Fibroblast of lung (primary cell): ENCODE results near the gene NAA60. TPM values are rescaled to one million over a fixed set of nuclear protein-coding genes. Genes with fewer than 3 reads are reported as not detected.

ENCODE experiments used
- DNase-seq, 2 donors: peaks; one replicate each; pipeline versions ENCODE4 v3.0.0 to v3.0.0-alpha.2; 2010; ENCODE audit warnings: low read depth in 2 of 2
- H2AFZ ChIP-seq: 2 replicates; pipeline ENCODE4 v1.5.1; 2012; ENCODE audit warnings: low read length, control low read depth, inconsistent platforms
- H3K27ac ChIP-seq: 2 replicates; pipeline ENCODE4 v1.5.1; 2011; ENCODE audit warnings: low read length, control low read depth; ENCODE audit not compliant: insufficient read depth
- H3K27me3 ChIP-seq: 2 replicates; pipeline ENCODE4 v1.5.1; 2011; ENCODE audit warnings: mild to moderate bottlenecking, low read length; ENCODE audit not compliant: control insufficient read depth, insufficient read depth
- H3K36me3 ChIP-seq: 2 replicates; pipeline ENCODE4 v1.5.1; 2011; ENCODE audit warnings: low read length; ENCODE audit not compliant: control insufficient read depth, insufficient read depth
- H3K4me1 ChIP-seq: 2 replicates; pipeline ENCODE4 v1.5.1; 2011; ENCODE audit warnings: low read length; ENCODE audit not compliant: control insufficient read depth, insufficient read depth; ENCODE audit errors: extremely low read depth
- H3K4me2 ChIP-seq: 2 replicates; pipeline ENCODE4 v1.5.1; 2011; ENCODE audit warnings: low read length, control low read depth; ENCODE audit not compliant: insufficient read depth; ENCODE audit errors: extremely low read depth
- H3K4me3 ChIP-seq, 4 experiments: fragments of 200-600 bp in 1 of 4; sonication (generic) in 1 of 4; replicated peaks in 1 of 4; 2 replicates each; pipeline ENCODE4 v1.5.1; 2011 to 2016; ENCODE audit warnings: low read length in 4 of 4, low read depth in 3 of 4, mild to moderate bottlenecking in 3 of 4, control low read depth in 2 of 4, inconsistent platforms in 1 of 4, mixed read lengths in 1 of 4; ENCODE audit not compliant: insufficient read depth in 1 of 4; ENCODE audit errors: control extremely low read depth in 1 of 4
- H3K79me2 ChIP-seq: 2 replicates; pipeline ENCODE4 v1.5.1; 2012; ENCODE audit warnings: mild to moderate bottlenecking, low read length, inconsistent platforms; ENCODE audit not compliant: control insufficient read depth, insufficient read depth
- H3K9ac ChIP-seq: 2 replicates; pipeline ENCODE4 v1.5.1; 2011; ENCODE audit warnings: mild to moderate bottlenecking, low read length, control low read depth; ENCODE audit not compliant: insufficient read depth
- H3K9me3 ChIP-seq: 2 replicates; pipeline ENCODE4 v1.5.1; 2012; ENCODE audit warnings: low read depth, low read length; ENCODE audit not compliant: control insufficient read depth, insufficient read depth
- H4K20me1 ChIP-seq: 2 replicates; pipeline ENCODE4 v1.5.1; 2011; ENCODE audit warnings: low read length; ENCODE audit not compliant: control insufficient read depth, insufficient read depth; ENCODE audit errors: extremely low read depth
- EZH2 ChIP-seq: IDR thresholded peaks from 2 replicates; pipeline ENCODE4 v1.5.1; 2012; ENCODE audit warnings: low read length, control low read depth, mild to moderate bottlenecking; ENCODE audit errors: missing control alignments
- polyA plus RNA-seq, 2 donors: library from polyadenylated mRNA; depleted of rRNA in 1 of 2; stranded (reverse) in 1 of 2; unstranded in 1 of 2; fragments of >200 nt; gene quantifications; 2 replicates each; pipeline ENCODE4 v1.2.1, GENCODE V29; 2011 to 2012; ENCODE audit warnings: missing spikeins in 1 of 2
- total RNA-seq: library from RNA; depleted of rRNA; stranded (reverse); fragments of >200 nt; gene quantifications from 2 replicates; pipeline ENCODE4 v1.2.1, GENCODE V29; 2014
- TF ChIP-seq, protein P1 (sequence below), 2 donors: IDR thresholded peaks in 1 of 2; conservative IDR thresholded peaks in 1 of 2; 1 replicate in 1 of 2; 2 replicates in 1 of 2; pipeline ENCODE4 v1.5.1; 2011 to 2012; ENCODE audit warnings: low read length in 2 of 2, control low read depth in 1 of 2, inconsistent platforms in 1 of 2, low read depth in 1 of 2, mild to moderate bottlenecking in 1 of 2

NAA60 gene
- total and polyA plus RNA-seq, 2 donors (not counting 1 experiment from before 2014, with no cell fraction given): 12.6 to 33.6 TPM

DNA sequence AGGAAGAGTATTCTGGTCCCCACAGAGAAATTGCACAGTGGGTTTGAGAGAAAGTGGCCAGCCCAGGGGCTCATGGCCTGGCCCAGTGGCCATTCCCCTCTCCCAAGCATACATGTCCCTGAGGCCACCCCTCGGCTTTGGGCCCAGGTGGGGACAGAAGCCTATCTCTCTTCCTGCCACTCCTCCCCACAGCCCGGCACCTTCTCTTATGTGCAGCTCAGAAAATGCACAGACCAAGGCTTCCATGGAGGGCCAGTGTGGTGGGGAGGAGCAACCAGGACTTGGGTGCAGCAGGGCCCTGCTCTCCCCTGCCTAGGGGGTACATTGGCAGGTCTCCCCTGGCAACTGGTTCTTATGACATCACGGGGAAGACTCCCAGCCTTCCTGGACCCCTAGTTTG lies 51.7 kb downstream of the NAA60 start, which contains the start of gene C16orf90:
Gene C16orf90, minus strand, starts transcription at position 314 of the 400 bp plus-strand sequence. Its CDS starts 68 bp downstream, at position 246.
- no peak within 1 kb of the TSS for H2AFZ ChIP-seq
- H3K79me2 ChIP-seq: no peaks in the 10 kb centered on the region
- H3K4me1 ChIP-seq: no peaks in the 10 kb centered on the region
- H4K20me1 ChIP-seq: no peaks in the 10 kb centered on the region
- no peak within 1 kb of the TSS for H3K9ac ChIP-seq
- no peak for DNase-seq
- H3K27ac ChIP-seq: no peak within 1 kb of the TSS
- no peak within 1 kb of the TSS for H3K4me2 ChIP-seq
- H3K27me3 ChIP-seq: no peaks in the 10 kb centered on the region
- no peak for TF ChIP-seq EZH2
- TF ChIP-seq, protein P1, sequence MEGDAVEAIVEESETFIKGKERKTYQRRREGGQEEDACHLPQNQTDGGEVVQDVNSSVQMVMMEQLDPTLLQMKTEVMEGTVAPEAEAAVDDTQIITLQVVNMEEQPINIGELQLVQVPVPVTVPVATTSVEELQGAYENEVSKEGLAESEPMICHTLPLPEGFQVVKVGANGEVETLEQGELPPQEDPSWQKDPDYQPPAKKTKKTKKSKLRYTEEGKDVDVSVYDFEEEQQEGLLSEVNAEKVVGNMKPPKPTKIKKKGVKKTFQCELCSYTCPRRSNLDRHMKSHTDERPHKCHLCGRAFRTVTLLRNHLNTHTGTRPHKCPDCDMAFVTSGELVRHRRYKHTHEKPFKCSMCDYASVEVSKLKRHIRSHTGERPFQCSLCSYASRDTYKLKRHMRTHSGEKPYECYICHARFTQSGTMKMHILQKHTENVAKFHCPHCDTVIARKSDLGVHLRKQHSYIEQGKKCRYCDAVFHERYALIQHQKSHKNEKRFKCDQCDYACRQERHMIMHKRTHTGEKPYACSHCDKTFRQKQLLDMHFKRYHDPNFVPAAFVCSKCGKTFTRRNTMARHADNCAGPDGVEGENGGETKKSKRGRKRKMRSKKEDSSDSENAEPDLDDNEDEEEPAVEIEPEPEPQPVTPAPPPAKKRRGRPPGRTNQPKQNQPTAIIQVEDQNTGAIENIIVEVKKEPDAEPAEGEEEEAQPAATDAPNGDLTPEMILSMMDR (conservative IDR thresholded peaks at IDR 0.05 in 1 of 2, IDR thresholded peaks at IDR 0.05 in 1 of 2; ENCODE audit: low read depth in 1 of 2, low read length in 2 of 2): no peak
- H3K36me3 ChIP-seq: no peaks in the 10 kb centered on the region
- H3K9me3 ChIP-seq: no peaks in the 10 kb centered on the region
- no peak within 1 kb of the TSS for H3K4me3 ChIP-seq

DNA sequence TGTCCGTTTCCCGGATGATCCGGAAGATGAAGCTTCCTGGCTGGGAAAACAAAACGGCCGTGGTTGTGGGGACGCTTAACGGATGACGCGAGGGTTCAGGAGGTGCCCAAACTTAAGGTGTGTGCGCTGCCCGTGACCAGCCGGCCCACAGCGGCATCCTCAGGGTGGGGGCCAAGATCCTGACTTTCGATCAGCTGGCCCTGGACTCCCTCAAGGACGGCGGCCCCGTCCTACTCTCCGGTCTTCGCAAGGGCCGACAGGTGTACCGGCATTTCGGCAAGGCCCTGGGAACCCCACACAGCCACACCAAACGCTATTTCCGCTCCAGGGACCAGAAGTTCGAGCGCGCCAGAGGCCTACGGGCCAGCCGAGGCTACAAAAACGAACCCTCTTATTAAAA lies 52.9 kb downstream of the NAA60 start:
- Histone ChIP-seq H2AFZ (no peak overlapping the region), H3K79me2 (no peaks in the 10 kb centered on the region), H3K9ac (no peak overlapping the region), H3K4me2 (no peak overlapping the region), H3K36me3 (no peaks in the 10 kb centered on the region), H4K20me1 (no peaks in the 10 kb centered on the region), H3K27me3 (no peaks in the 10 kb centered on the region), H3K27ac (no peak overlapping the region), H3K4me3 (no peak overlapping the region), H3K9me3 (no peaks in the 10 kb centered on the region), H3K4me1 (no peaks in the 10 kb centered on the region)
- no peak for DNase-seq
- TF ChIP-seq, protein P1 (conservative IDR thresholded peaks at IDR 0.05 in 1 of 2, IDR thresholded peaks at IDR 0.05 in 1 of 2; ENCODE audit: low read depth in 1 of 2, low read length in 2 of 2): no peak
- TF ChIP-seq EZH2: no peak

DNA sequence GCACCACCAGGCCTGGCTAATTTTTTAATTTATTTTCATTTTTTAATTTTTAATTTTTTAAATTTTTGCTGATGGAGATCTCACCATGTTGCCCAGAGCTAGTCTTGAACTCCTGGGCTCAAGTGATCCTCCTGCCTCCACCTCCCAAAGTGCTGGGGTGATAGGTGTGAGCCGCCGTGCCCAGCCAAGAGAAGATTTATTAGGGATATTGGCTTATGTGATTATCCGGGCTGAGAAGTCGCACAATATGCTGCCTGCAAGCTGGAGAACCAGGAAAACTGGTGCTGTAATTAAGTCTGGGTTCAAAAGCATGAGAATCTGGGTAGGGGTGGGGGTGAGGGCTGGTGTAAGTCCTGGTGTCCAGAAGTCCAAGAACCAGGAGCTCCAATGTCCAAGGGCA lies 54.3 kb downstream of the NAA60 start:
- H3K27me3 ChIP-seq: no peaks in the 10 kb centered on the region
- H3K9me3 ChIP-seq: no peaks in the 10 kb centered on the region
- no peak overlapping the region for H3K4me3 ChIP-seq
- no peak overlapping the region for H2AFZ ChIP-seq
- no peak overlapping the region for H3K4me2 ChIP-seq
- H3K27ac ChIP-seq: no peak overlapping the region
- TF ChIP-seq EZH2: no peak
- TF ChIP-seq, protein P1 (conservative IDR thresholded peaks at IDR 0.05 in 1 of 2, IDR thresholded peaks at IDR 0.05 in 1 of 2; ENCODE audit: low read depth in 1 of 2, low read length in 2 of 2): no peak
- H3K79me2 ChIP-seq: peaks cover 9% of the 10 kb centered on the region
- peaks cover 2% of the 10 kb centered on the region for H3K4me1 ChIP-seq
- H3K36me3 ChIP-seq: peaks cover 1% of the 10 kb centered on the region
- DNase-seq: no peak
- no peaks in the 10 kb centered on the region for H4K20me1 ChIP-seq
- no peak overlapping the region for H3K9ac ChIP-seq
